NT2/D1 (cell line): Measurements from ENCODE around the gene MYO7A.

Source experiments
- DNase-seq: peaks from one replicate; pipeline ENCODE4 v3.0.0-alpha.2; 2011; ENCODE audit warnings: low read depth, low spot score
- H3K27me3 ChIP-seq: 2 replicates; pipeline ENCODE4 v1.6.0; 2011; ENCODE audit warnings: mild to moderate bottlenecking; ENCODE audit not compliant: insufficient read length, insufficient read depth
- H3K36me3 ChIP-seq: 2 replicates; pipeline ENCODE4 v1.6.1; 2011; ENCODE audit warnings: mild to moderate bottlenecking, low read length, mixed read lengths; ENCODE audit not compliant: insufficient read depth, insufficient read length
- H3K4me1 ChIP-seq: 2 replicates; pipeline ENCODE4 v1.5.1; 2011; ENCODE audit not compliant: insufficient read depth, insufficient read length
- H3K4me3 ChIP-seq: 2 replicates; pipeline ENCODE4 v1.5.1; 2011; ENCODE audit warnings: low read depth; ENCODE audit not compliant: insufficient read length
- H3K9ac ChIP-seq: 2 replicates; pipeline ENCODE4 v1.6.0; 2011; ENCODE audit warnings: low read depth; ENCODE audit not compliant: insufficient read length
- H3K9me3 ChIP-seq: 2 replicates; pipeline ENCODE4 v1.5.1; 2011; ENCODE audit warnings: mild to moderate bottlenecking, low read length; ENCODE audit not compliant: insufficient read depth
- SUZ12 ChIP-seq: IDR thresholded peaks from 2 replicates; pipeline ENCODE4 v1.6.1; 2011; ENCODE audit not compliant: insufficient read length, insufficient read depth; ENCODE audit errors: extremely low read depth
- YY1 ChIP-seq: IDR thresholded peaks from 2 replicates; pipeline ENCODE4 v1.6.1; 2011; ENCODE audit not compliant: insufficient read length, insufficient read depth
- ZNF274 ChIP-seq: IDR thresholded peaks from 2 replicates; pipeline ENCODE4 v1.6.1; 2011; ENCODE audit warnings: mild to moderate bottlenecking, low read depth, low read length

Gene MYO7A

GRCh38 chr11:77144857-77145428, 16.9 kb downstream of the MYO7A start:
- H3K4me3 ChIP-seq: no peak overlapping the region
- H3K36me3 ChIP-seq: no peaks in the 10 kb centered on the region
- DNase-seq: no peak

GRCh38 chr11:77146261-77147035, 18.4 kb downstream of the MYO7A start:
- DNase-seq: no peak
- H3K4me3 ChIP-seq: no peak overlapping the region
- H3K4me1 ChIP-seq: peaks cover 8% of the 10 kb centered on the region
- H3K9ac ChIP-seq: no peak overlapping the region
- H3K36me3 ChIP-seq: no peaks in the 10 kb centered on the region
- no peaks in the 10 kb centered on the region for H3K27me3 ChIP-seq
- H3K9me3 ChIP-seq: no peaks in the 10 kb centered on the region
- TF ChIP-seq SUZ12 (no peak), ZNF274 (no peak), YY1 (no peak)

More at GRCh38 chr11:77144857-77145428, 16.9 kb downstream of the MYO7A start:
- no peak overlapping the region for H3K9ac ChIP-seq
- no peaks in the 10 kb centered on the region for H3K27me3 ChIP-seq
- no peaks in the 10 kb centered on the region for H3K9me3 ChIP-seq
- TF ChIP-seq YY1 (no peak), SUZ12 (no peak), ZNF274 (no peak)
- peaks cover 10% of the 10 kb centered on the region for H3K4me1 ChIP-seq

DNA sequence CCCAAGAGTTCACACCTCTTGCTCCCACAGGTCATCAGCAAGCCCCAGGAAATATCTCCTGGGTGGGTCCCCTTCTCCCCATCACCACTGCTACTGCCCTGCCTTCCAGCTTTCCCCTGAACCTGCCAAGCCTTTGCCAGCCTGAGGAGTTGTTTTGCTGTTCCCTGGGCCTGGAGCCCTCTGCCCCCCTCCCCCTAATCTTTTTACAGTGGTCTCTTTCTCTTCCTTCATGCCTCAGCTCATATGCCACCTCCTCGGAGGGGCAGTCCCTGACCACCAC, 18.9 kb downstream of the MYO7A start:
- peaks cover 8% of the 10 kb centered on the region for H3K4me1 ChIP-seq
- H3K27me3 ChIP-seq: no peaks in the 10 kb centered on the region
- DNase-seq: no peak
- no peaks in the 10 kb centered on the region for H3K9me3 ChIP-seq
- H3K9ac ChIP-seq: no peak overlapping the region
- no peak overlapping the region for H3K4me3 ChIP-seq
- TF ChIP-seq ZNF274 (no peak), YY1 (no peak), SUZ12 (no peak)
- H3K36me3 ChIP-seq: no peaks in the 10 kb centered on the region

- TF ChIP-seq YY1: no peak
- no peak for TF ChIP-seq ZNF274
- TF ChIP-seq SUZ12: no peak
- Histone ChIP-seq H3K9ac (no peak overlapping the region), H3K27me3 (no peaks in the 10 kb centered on the region), H3K9me3 (no peaks in the 10 kb centered on the region), H3K4me1 (peaks cover 8% of the 10 kb centered on the region), H3K4me3 (no peak overlapping the region), H3K36me3 (no peaks in the 10 kb centered on the region)
- no peak for DNase-seq
Measured at GRCh38 chr11:77147668-77148321, 19.7 kb downstream of the MYO7A start.

DNA sequence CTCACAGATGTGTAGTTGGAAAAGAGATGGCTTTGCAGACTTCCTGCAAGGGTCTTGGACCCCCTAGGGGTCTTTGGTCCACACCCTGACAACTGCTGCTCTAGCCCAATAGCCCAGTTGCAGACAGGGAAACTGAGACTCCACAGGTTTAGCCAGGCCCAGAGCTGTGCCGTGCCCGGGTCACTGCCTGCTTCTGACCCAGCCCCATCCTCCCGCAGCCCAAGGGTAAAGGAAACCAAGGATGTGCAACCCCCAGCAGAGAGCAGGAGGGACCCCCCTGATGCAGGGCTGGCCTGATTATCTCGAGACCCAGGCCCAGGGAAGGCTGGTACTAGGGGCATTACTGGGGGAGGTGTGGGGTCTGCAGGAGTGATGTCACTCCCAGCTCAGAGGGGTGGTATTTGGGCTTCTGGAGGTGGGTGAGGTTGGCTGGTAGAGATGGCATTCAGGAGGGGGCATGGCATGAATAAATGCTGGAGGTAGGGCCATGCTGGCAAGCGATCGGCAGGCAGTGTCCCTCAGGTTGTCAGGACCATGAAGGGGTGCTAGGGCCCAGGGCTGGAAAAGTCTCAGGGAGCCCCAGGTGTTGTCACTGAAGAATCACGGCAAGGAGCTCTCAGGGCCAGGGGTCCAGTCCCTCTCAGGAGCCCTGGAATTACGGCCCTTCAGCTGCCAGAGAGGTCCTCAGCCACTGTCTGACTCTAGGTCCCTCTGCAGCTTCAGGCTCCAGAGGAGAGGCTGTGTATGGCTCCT, 21.1 kb downstream of the MYO7A start:
- no peaks in the 10 kb centered on the region for H3K9me3 ChIP-seq
- peaks cover 8% of the 10 kb centered on the region for H3K4me1 ChIP-seq
- TF ChIP-seq YY1: no peak

DNA sequence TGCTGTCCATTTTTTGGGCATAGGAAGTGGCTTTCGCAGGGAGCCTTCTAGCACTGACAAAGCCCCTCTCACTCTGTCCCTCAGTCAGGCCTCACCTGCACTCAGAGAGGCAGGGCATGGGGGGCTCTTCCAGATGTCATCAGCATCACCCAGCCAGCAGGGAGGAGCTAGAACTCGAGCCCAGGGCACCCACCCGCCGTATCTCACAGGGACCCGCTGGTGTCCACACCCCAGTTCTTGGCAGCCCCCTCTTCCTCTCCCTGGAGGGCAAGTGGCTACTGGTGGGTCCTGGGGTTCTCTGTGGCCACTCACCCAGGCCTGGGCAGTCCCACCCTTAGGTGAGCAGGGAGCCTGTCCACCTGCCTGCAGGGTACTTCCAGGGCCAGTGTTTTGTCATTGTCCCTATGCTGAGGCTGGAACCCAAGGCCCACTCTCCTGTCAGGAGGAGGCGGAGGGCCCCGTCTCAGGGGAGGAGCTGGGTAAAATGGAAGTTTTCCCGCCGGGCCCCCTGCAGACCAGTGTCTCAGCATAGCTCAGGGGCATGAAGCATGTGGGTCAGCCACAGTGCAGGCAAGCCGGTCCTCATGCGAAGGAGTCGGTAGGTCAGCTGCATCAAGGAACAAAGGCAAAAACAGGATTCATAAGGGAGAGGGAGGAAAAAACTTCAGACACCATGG, 21.8 kb downstream of the MYO7A start:
- H3K4me1 ChIP-seq: peaks cover 8% of the 10 kb centered on the region
- H3K4me3 ChIP-seq: no peak overlapping the region
- no peak for DNase-seq
- H3K27me3 ChIP-seq: no peaks in the 10 kb centered on the region
- no peaks in the 10 kb centered on the region for H3K36me3 ChIP-seq
- TF ChIP-seq YY1: no peak
- TF ChIP-seq ZNF274: no peak
- TF ChIP-seq SUZ12: no peak
- H3K9ac ChIP-seq: no peak overlapping the region
- H3K9me3 ChIP-seq: no peaks in the 10 kb centered on the region

More for the DNA sequence above, 21.1 kb downstream of the MYO7A start:
- Histone ChIP-seq H3K27me3 (no peaks in the 10 kb centered on the region), H3K36me3 (no peaks in the 10 kb centered on the region), H3K9ac (no peak overlapping the region), H3K4me3 (no peak overlapping the region)
- no peak for DNase-seq
